22Rv1 (cell line): Measurements from ENCODE around the gene ALDH1B1.
A peak's percentile ranks its signal among the peaks of the same experiment; 100 is the strongest.

Source experiments
- H3K27ac ChIP-seq: fragments of 450-650 bp; 2 replicates; pipeline ENCODE4 v1.5.1; 2017
- CTCF ChIP-seq: fragments of 450-650 bp; IDR thresholded peaks from 2 replicates; pipeline ENCODE4 v1.5.1; 2017; ENCODE audit warnings: mild to moderate bottlenecking
- ZFX ChIP-seq: fragments of 450-650 bp; IDR thresholded peaks from 2 replicates; pipeline ENCODE4 v1.6.1; 2017; ENCODE audit warnings: antibody characterized with exemption, borderline replicate concordance

Gene ALDH1B1

GRCh38 chr9:38442473-38443096, 50.1 kb downstream of the ALDH1B1 start:
- peak overlapping the region; percentile 26; the same call in 1 of the 2 replicates for H3K27ac ChIP-seq
- no peak for TF ChIP-seq CTCF
- TF ChIP-seq ZFX: no peak

GRCh38 chr9:38443181-38443580, 50.7 kb downstream of the ALDH1B1 start:
- peak overlapping the region; percentile 26; the same call in 1 of the 2 replicates for H3K27ac ChIP-seq
- TF ChIP-seq ZFX: no peak
- no peak for TF ChIP-seq CTCF

GRCh38 chr9:38443597-38443996, 51.1 kb downstream of the ALDH1B1 start:
- H3K27ac ChIP-seq: peak overlapping the region; percentile 26; the same call in 1 of the 2 replicates
- no peak for TF ChIP-seq CTCF
- TF ChIP-seq ZFX: no peak

GRCh38 chr9:38445154-38446043, 52.9 kb downstream of the ALDH1B1 start:
- TF ChIP-seq ZFX (no peak), CTCF (no peak)

GRCh38 chr9:38447703-38448102, 55.2 kb downstream of the ALDH1B1 start:
- H3K27ac ChIP-seq: no peak overlapping the region
- TF ChIP-seq ZFX (no peak), CTCF (no peak)

More at GRCh38 chr9:38445154-38446043, 52.9 kb downstream of the ALDH1B1 start:
- H3K27ac ChIP-seq: no peak overlapping the region
